OCI-LY1 (cell line): ENCODE data around the gene DACT2.

Experiments
- H2AFZ ChIP-seq: fragments of 200-600 bp; sonication (generic), shearing (Covaris generic); 2 replicates; pipeline ENCODE4 v1.6.0; 2014; ENCODE audit warnings: antibody characterized with exemption, mild to moderate bottlenecking, low read length
- H3F3A ChIP-seq: fragments of 200-600 bp; sonication (generic), shearing (Covaris generic); 2 replicates; pipeline ENCODE4 v1.6.0; 2014; ENCODE audit warnings: mild to moderate bottlenecking, antibody characterized with exemption, low read length, moderate library complexity; ENCODE audit not compliant: insufficient read depth
- H3K27ac ChIP-seq: fragments of 200-600 bp; sonication (generic); 2 replicates; pipeline ENCODE4 v1.5.1; 2014; ENCODE audit warnings: low read length, mixed run types, mild to moderate bottlenecking, low read depth; ENCODE audit not compliant: poor library complexity, severe bottlenecking
- H3K27me3 ChIP-seq: fragments of 200-600 bp; sonication (generic); 2 replicates; pipeline ENCODE4 v1.6.0; 2014; ENCODE audit warnings: antibody characterized with exemption, mild to moderate bottlenecking, low read length, moderate library complexity; ENCODE audit not compliant: insufficient read depth
- H3K36me3 ChIP-seq: fragments of 200-600 bp; sonication (generic); 2 replicates; pipeline ENCODE4 v1.6.1; 2014; ENCODE audit warnings: mild to moderate bottlenecking, antibody characterized with exemption, low read length, moderate library complexity, mixed read lengths; ENCODE audit not compliant: insufficient read depth
- H3K4me1 ChIP-seq: fragments of 200-600 bp; sonication (generic); 2 replicates; pipeline ENCODE4 v1.5.1; 2014; ENCODE audit warnings: mild to moderate bottlenecking, low read length, moderate library complexity; ENCODE audit not compliant: insufficient read depth, severe bottlenecking
- H3K4me2 ChIP-seq: fragments of 200-600 bp; sonication (generic), shearing (Covaris generic); 2 replicates; pipeline ENCODE4 v1.6.1; 2014; ENCODE audit warnings: low read length
- H3K4me3 ChIP-seq: fragments of 200-600 bp; sonication (generic); 2 replicates; pipeline ENCODE4 v1.5.1; 2014; ENCODE audit warnings: low read length, low read depth, mild to moderate bottlenecking, mixed read lengths; ENCODE audit not compliant: poor library complexity, severe bottlenecking
- H3K79me2 ChIP-seq: fragments of 200-600 bp; shearing (Covaris generic); 2 replicates; pipeline ENCODE4 v1.6.1; 2016; ENCODE audit warnings: mixed run types, low read length, mixed read lengths; ENCODE audit not compliant: insufficient read depth
- H3K9ac ChIP-seq: fragments of 200-600 bp; sonication (generic), shearing (Covaris generic); 2 replicates; pipeline ENCODE4 v1.6.1; 2014; ENCODE audit warnings: mild to moderate bottlenecking, low read length, mixed read lengths
- H3K9me2 ChIP-seq: fragments of 200-600 bp; sonication (generic), shearing (Covaris generic); 2 replicates; pipeline ENCODE4 v1.6.1; 2014; ENCODE audit warnings: low read depth, mild to moderate bottlenecking, low read length, mixed read lengths
- H3K9me3 ChIP-seq: fragments of 200-600 bp; shearing (Covaris generic); 2 replicates; pipeline ENCODE4 v1.6.1; 2014; ENCODE audit warnings: low read length, mixed read lengths
- H4K20me1 ChIP-seq: fragments of 200-600 bp; sonication (generic), shearing (Covaris generic); 2 replicates; pipeline ENCODE4 v1.6.0; 2016; ENCODE audit warnings: mild to moderate bottlenecking, low read length; ENCODE audit not compliant: insufficient read depth
- EZH2 ChIP-seq: fragments of 200-600 bp; sonication (generic), shearing (Covaris generic); IDR thresholded peaks from 2 replicates; pipeline ENCODE4 v1.8.0; 2017; ENCODE audit warnings: borderline replicate concordance, mixed run types, mild to moderate bottlenecking, antibody characterized with exemption, low read length, moderate library complexity, mixed read lengths
- TF ChIP-seq, protein P1 (sequence below): fragments of 200-600 bp; sonication (generic), shearing (Covaris generic); IDR thresholded peaks from 2 replicates; pipeline ENCODE4 v1.5.1; 2017; ENCODE audit warnings: mild to moderate bottlenecking, antibody characterized with exemption, low read length, moderate library complexity, mixed read lengths

The DACT2 gene

DNA sequence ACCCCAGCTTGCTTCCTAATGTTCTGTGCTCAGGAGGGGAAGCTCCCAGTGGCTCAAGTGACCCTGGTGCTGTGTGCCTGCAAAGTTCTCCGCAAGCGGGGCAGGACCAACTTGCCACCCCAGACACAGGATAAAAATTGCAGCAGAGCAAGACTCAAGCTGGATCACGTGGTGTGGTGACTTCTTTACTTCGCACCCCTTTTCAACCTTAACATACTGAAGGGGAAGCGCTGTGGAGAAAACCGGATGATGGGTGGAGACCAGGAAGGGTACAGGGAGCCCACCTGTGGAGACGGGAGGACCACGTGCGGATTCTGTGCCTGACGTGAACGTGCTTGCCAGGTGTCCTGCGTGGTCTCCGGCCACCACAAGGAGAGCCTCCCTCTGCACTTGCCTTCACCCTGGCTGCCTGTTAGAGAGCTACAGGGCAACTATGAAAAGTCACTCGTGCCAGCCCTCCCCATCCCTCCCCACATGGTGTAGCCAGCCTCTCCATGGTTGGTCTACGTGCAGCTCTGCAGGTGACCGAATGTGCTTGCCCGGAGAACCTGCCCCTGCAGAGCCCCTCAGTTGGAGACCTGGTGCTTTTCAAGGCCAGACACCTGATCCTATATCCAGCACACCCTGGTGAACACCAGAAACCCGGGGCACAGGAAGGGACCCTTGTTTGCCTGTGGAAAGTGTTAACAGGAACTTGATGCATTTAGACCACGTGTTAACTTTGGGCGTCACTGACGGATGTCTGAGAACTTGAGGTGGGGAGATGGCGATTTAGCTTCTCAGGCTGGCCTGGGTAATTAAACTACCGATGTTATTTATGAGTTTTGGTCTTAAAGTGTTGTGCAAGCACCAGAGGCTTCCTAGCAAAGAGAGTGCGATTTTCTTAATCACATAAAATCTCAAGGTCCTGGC, 23.9 kb upstream of the DACT2 start:
- Histone ChIP-seq H3K9me3 (no peaks in the 10 kb centered on the region), H3K4me2 (no peak overlapping the region)

DNA sequence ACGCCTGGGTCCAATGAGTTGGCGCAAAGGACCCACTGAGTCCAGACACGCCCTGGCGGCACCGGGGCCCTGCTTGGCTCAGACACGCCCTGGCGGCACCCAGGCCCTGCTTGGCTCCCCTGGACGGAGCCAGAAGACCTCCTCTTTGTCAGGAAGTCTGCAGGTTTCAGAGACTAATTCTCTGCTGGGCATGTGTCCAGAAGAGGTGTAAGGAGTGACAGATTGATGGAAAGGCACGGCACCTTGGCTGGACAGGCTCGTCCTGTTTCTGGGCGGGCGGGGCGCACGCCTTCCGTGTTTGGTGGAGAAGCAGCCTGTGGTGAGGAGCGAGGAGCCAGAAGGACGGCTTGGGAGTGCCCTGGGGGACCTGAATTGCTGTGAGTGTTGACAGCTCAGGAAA, 23.1 kb upstream of the DACT2 start:
- Histone ChIP-seq H4K20me1 (no peaks in the 10 kb centered on the region), H3K9me2 (no peaks in the 10 kb centered on the region), H3K4me2 (no peak overlapping the region), H3K4me3 (no peak overlapping the region), H3K27me3 (no peaks in the 10 kb centered on the region; the same call in 1 of the 2 replicates), H3K27ac (no peak overlapping the region), H3K36me3 (no peaks in the 10 kb centered on the region), H3K9ac (no peak overlapping the region), H3K9me3 (no peaks in the 10 kb centered on the region), H3K4me1 (no peaks in the 10 kb centered on the region), H2AFZ (no peak overlapping the region), H3F3A (no peaks in the 10 kb centered on the region), H3K79me2 (no peaks in the 10 kb centered on the region)
- TF ChIP-seq, protein P1, sequence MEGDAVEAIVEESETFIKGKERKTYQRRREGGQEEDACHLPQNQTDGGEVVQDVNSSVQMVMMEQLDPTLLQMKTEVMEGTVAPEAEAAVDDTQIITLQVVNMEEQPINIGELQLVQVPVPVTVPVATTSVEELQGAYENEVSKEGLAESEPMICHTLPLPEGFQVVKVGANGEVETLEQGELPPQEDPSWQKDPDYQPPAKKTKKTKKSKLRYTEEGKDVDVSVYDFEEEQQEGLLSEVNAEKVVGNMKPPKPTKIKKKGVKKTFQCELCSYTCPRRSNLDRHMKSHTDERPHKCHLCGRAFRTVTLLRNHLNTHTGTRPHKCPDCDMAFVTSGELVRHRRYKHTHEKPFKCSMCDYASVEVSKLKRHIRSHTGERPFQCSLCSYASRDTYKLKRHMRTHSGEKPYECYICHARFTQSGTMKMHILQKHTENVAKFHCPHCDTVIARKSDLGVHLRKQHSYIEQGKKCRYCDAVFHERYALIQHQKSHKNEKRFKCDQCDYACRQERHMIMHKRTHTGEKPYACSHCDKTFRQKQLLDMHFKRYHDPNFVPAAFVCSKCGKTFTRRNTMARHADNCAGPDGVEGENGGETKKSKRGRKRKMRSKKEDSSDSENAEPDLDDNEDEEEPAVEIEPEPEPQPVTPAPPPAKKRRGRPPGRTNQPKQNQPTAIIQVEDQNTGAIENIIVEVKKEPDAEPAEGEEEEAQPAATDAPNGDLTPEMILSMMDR, result no peak
- TF ChIP-seq EZH2, result no peak

More for the DNA sequence above, 23.9 kb upstream of the DACT2 start:
- Histone ChIP-seq H3K4me3 (no peak overlapping the region), H3K27me3 (no peaks in the 10 kb centered on the region; the same call in 1 of the 2 replicates), H3K36me3 (no peaks in the 10 kb centered on the region), H4K20me1 (no peaks in the 10 kb centered on the region), H3K79me2 (no peaks in the 10 kb centered on the region), H3F3A (no peaks in the 10 kb centered on the region), H3K4me1 (no peaks in the 10 kb centered on the region), H3K9ac (no peak overlapping the region), H3K27ac (no peak overlapping the region), H2AFZ (no peak overlapping the region), H3K9me2 (no peaks in the 10 kb centered on the region)
- TF ChIP-seq, protein P1, result no peak
- TF ChIP-seq EZH2, result no peak

DNA sequence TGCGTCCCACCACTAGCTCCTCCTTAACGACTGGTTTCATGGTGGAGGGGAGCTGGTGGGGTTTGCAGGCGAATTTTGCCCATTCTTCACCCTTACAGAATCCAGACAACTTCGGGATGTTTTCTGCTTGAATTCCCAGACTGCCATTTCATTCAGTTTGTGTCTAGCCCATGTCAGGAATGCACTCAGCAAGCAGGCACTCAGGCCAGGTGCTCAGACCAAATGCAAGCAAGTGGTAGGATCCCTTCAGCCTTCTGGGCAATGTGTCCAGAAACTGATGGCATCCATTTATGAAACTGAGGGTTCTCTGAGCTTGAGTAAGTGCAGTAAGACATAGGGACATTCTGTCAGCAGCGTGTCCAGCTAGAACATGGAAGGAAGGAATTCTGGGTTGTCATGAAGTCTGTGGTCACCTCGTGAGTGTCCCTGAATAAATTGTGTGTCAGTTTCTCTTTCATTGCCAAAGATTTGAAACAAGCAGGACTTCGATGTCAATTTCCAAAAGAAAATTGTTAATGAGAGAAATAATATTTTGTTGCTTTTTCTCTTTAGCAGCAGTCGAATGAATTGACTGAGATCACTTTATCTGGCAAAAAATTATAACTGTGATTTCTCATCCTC, 21.8 kb upstream of the DACT2 start:
- Histone ChIP-seq H3K36me3 (no peaks in the 10 kb centered on the region), H3K4me3 (no peak overlapping the region)

More for the DNA sequence above, 21.8 kb upstream of the DACT2 start:
- Histone ChIP-seq H3F3A (no peaks in the 10 kb centered on the region), H3K79me2 (no peaks in the 10 kb centered on the region), H3K9ac (no peak overlapping the region), H3K9me3 (no peaks in the 10 kb centered on the region), H3K4me2 (no peak overlapping the region), H3K27ac (no peak overlapping the region), H3K4me1 (no peaks in the 10 kb centered on the region), H2AFZ (no peak overlapping the region), H3K9me2 (no peaks in the 10 kb centered on the region), H4K20me1 (no peaks in the 10 kb centered on the region), H3K27me3 (no peaks in the 10 kb centered on the region; the same call in 1 of the 2 replicates)
- TF ChIP-seq, protein P1, result no peak
- TF ChIP-seq EZH2, result no peak
